HepG2 (cell line): ENCODE results near the gene KDM3B. TPM values are rescaled to one million over a fixed set of nuclear protein-coding genes. Genes with fewer than 3 reads are reported as not detected.

ENCODE experiments used
- CCDC6 ChIP-seq: sonication (generic); formaldehyde crosslinking; IDR thresholded peaks from 2 replicates; pipeline ENCODE4 v1.8.1; 2022; ENCODE audit warnings: mild to moderate bottlenecking, missing genetic modification reagents, moderate library complexity
- CTCF ChIP-seq: sonication (generic); formaldehyde crosslinking; IDR thresholded peaks from 2 replicates; pipeline ENCODE4 v1.5.0; 2020; ENCODE audit warnings: mild to moderate bottlenecking, missing genetic modification reagents, moderate library complexity
- ESRRA ChIP-seq: sonication (generic); formaldehyde crosslinking; IDR thresholded peaks from 2 replicates; pipeline ENCODE4 v1.5.1; 2020; ENCODE audit warnings: mild to moderate bottlenecking, low read depth, missing genetic modification reagents
- GATAD1 ChIP-seq: IDR thresholded peaks from 2 replicates; pipeline ENCODE4 v1.6.1; 2016; ENCODE audit warnings: missing genetic modification reagents, missing compliant biosample characterization
- HDAC6 ChIP-seq: fragments of 200-600 bp; sonication (generic); IDR thresholded peaks from 2 replicates; pipeline ENCODE4 v1.7.0; 2017; ENCODE audit warnings: mild to moderate bottlenecking, antibody characterized with exemption, low read length, low read depth
- HHEX ChIP-seq: IDR thresholded peaks from 2 replicates; pipeline ENCODE4 v1.6.1; 2016; ENCODE audit warnings: control low read depth
- HNRNPK ChIP-seq: fragments of 200-400 bp; formaldehyde crosslinking; IDR thresholded peaks from 2 replicates; pipeline ENCODE4 v1.6.1; 2018; ENCODE audit warnings: low read length, low read depth, moderate library complexity, mild to moderate bottlenecking; ENCODE audit not compliant: poor library complexity, severe bottlenecking
- HNRNPLL ChIP-seq: fragments of 200-400 bp; formaldehyde crosslinking; IDR thresholded peaks from 2 replicates; pipeline ENCODE4 v1.6.1; 2017; ENCODE audit warnings: mild to moderate bottlenecking, low read depth, low read length; ENCODE audit not compliant: poor library complexity, severe bottlenecking
- KDM3A ChIP-seq: IDR thresholded peaks from 2 replicates; pipeline ENCODE4 v1.6.1; 2018; ENCODE audit warnings: low read depth, missing compliant biosample characterization
- KDM5A ChIP-seq: fragments of 200-600 bp; sonication (generic); IDR thresholded peaks from 2 replicates; pipeline ENCODE4 v1.7.0; 2018; ENCODE audit warnings: antibody characterized with exemption, mild to moderate bottlenecking, low read length, borderline replicate concordance
- KLF6 ChIP-seq: IDR thresholded peaks from 2 replicates; pipeline ENCODE4 v1.8.0; 2016; ENCODE audit warnings: missing biosample characterization, missing genetic modification reagents
- MEIS2 ChIP-seq: sonication (generic); formaldehyde crosslinking; IDR thresholded peaks from 2 replicates; pipeline ENCODE4 v1.9.0; 2021; ENCODE audit warnings: mild to moderate bottlenecking, missing genetic modification reagents
- NR2F6 ChIP-seq, 2 experiments: IDR thresholded peaks; 2 replicates each; pipeline ENCODE4 v1.6.1; 2016; ENCODE audit warnings: antibody characterized with exemption in 1 of 2, mild to moderate bottlenecking in 1 of 2
- PAWR ChIP-seq: sonication (generic); formaldehyde crosslinking; IDR thresholded peaks from 2 replicates; pipeline ENCODE4 v1.4.0; 2020; ENCODE audit warnings: missing genetic modification reagents, mild to moderate bottlenecking, borderline replicate concordance
- RXRA ChIP-seq: sonication (generic); formaldehyde crosslinking; IDR thresholded peaks from 2 replicates; pipeline ENCODE4 v1.5.1; 2020; ENCODE audit warnings: missing genetic modification reagents
- SAFB2 ChIP-seq: sonication (generic); formaldehyde crosslinking; IDR thresholded peaks from 2 replicates; pipeline ENCODE4 v1.5.1; 2020; ENCODE audit warnings: missing genetic modification reagents, low read depth, mild to moderate bottlenecking, borderline replicate concordance
- SNAI1 ChIP-seq: sonication (generic); formaldehyde crosslinking; IDR thresholded peaks from 2 replicates; pipeline ENCODE4 v1.5.0; 2020; ENCODE audit warnings: mild to moderate bottlenecking, missing genetic modification reagents, borderline replicate concordance
- SRSF9 ChIP-seq: fragments of 200-400 bp; formaldehyde crosslinking; IDR thresholded peaks from 2 replicates; pipeline ENCODE4 v1.6.1; 2018; ENCODE audit warnings: borderline replicate concordance, mild to moderate bottlenecking, low read depth, low read length; ENCODE audit not compliant: insufficient read depth, poor library complexity, severe bottlenecking
- ZBTB34 ChIP-seq: sonication (generic); formaldehyde crosslinking; IDR thresholded peaks from 2 replicates; pipeline ENCODE4 v1.8.0; 2022; ENCODE audit warnings: mild to moderate bottlenecking, missing genetic modification reagents
- ZFP1 ChIP-seq: IDR thresholded peaks from 2 replicates; pipeline ENCODE4 v1.6.1; 2016
- ZFX ChIP-seq: sonication (generic); formaldehyde crosslinking; IDR thresholded peaks from 2 replicates; pipeline ENCODE4 v1.4.0; 2020; ENCODE audit warnings: mild to moderate bottlenecking, low read depth, missing genetic modification reagents, moderate library complexity
- ZNF619 ChIP-seq: sonication (generic); formaldehyde crosslinking; IDR thresholded peaks from 2 replicates; pipeline ENCODE4 v1.4.0; 2020; ENCODE audit warnings: mild to moderate bottlenecking, missing genetic modification reagents
- ZNF780A ChIP-seq: sonication (generic); formaldehyde crosslinking; IDR thresholded peaks from 2 replicates; pipeline ENCODE4 v1.8.0; 2022; ENCODE audit warnings: mild to moderate bottlenecking, missing genetic modification reagents, moderate library complexity
- ZSCAN9 ChIP-seq: IDR thresholded peaks from 2 replicates; pipeline ENCODE4 v1.6.1; 2016; ENCODE audit warnings: borderline replicate concordance
- polyA plus RNA-seq, 8 experiments: library from polyadenylated mRNA; depleted of rRNA in 3 of 8; stranded (reverse) in 7 of 8; unstranded in 1 of 8; fragments of >200 nt; fragmentation: Illumina TruSeq in 4 of 8; extraction: Trizol in 4 of 8; gene quantifications; 2 replicates each; pipeline versions ENCODE4 v1.2.1 to v1.2.3, GENCODE V29; 2011 to 2016; ENCODE audit warnings: low read depth in 4 of 8, missing spikeins in 1 of 8, mixed read lengths in 1 of 8; ENCODE audit not compliant: insufficient read depth in 1 of 8
- total RNA-seq, 5 experiments: library from RNA; depleted of rRNA; stranded (reverse); fragments of >200 nt; fragmentation: Illumina TruSeq; extraction: Trizol; gene quantifications; 2 replicates each; pipeline ENCODE4 v1.2.3, GENCODE V29; 2016; ENCODE audit warnings: low read depth in 1 of 5
- TF ChIP-seq, protein P1 (sequence below): IDR thresholded peaks from 2 replicates; pipeline ENCODE4 v1.6.1; 2012; ENCODE audit warnings: inconsistent platforms
- TF ChIP-seq, protein P2 (sequence below): sonication (generic); formaldehyde crosslinking; conservative IDR thresholded peaks from 2 replicates; pipeline ENCODE4 v1.4.0; 2020; ENCODE audit warnings: missing genetic modification reagents

The KDM3B gene
- total and polyA plus RNA-seq, 2 of the 13 experiments (the other 11 are each of a cell fraction or from before 2014, with no cell fraction given): 19.7 to 34.3 TPM

DNA sequence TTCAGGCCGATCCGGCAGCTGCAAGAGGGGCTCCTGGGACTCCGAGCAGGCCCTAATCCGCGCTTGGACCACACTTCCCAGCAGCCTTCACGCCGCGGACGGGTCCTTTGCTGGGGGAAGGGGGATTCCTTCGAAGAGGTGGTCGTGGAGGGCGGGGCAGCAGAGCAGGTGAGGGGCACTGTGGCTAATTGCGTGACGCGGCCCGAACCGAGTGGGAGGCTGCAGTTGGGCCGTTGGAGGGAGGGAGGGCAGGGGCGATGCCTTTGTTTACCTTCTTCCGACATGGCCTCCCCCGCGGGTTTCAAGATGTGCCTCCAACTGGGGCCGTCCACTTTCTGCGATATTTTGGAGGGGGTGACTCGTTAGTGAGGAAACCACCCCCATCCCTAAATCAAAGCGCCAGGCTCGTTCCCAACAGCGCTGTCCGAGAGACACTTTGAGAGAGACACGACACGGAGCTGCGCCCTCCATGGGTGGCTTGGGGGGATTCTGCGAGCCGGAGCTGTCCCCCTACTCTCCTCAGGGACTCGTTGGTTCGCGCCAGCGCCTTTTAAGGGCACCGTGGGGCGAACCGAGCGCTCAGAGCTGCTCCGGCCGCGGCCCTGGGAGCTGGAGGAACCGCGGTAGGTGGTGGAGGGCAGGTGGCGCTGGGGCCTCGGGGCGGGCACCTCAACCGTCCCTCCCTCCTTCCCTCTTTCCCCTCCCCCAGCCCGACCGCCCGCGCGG lies 14.6 kb upstream of the KDM3B start, which contains the start of gene FAM53C (continued):
- peak; percentile 45; the same call in 1 of the 2 replicates for TF ChIP-seq ESRRA (CRISPR knock-in tag)
- TF ChIP-seq, protein P1, sequence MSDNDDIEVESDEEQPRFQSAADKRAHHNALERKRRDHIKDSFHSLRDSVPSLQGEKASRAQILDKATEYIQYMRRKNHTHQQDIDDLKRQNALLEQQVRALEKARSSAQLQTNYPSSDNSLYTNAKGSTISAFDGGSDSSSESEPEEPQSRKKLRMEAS: peak; percentile 73
- peak; percentile 86 for TF ChIP-seq MEIS2 (CRISPR knock-in tag)
- TF ChIP-seq, protein P2, sequence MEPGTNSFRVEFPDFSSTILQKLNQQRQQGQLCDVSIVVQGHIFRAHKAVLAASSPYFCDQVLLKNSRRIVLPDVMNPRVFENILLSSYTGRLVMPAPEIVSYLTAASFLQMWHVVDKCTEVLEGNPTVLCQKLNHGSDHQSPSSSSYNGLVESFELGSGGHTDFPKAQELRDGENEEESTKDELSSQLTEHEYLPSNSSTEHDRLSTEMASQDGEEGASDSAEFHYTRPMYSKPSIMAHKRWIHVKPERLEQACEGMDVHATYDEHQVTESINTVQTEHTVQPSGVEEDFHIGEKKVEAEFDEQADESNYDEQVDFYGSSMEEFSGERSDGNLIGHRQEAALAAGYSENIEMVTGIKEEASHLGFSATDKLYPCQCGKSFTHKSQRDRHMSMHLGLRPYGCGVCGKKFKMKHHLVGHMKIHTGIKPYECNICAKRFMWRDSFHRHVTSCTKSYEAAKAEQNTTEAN (CRISPR knock-in tag): peak; percentile 79
- peak; percentile 68 for TF ChIP-seq ZBTB34 (CRISPR knock-in tag)
- TF ChIP-seq HHEX (CRISPR knock-in tag): no peak
- peak; percentile 22; the same call in 1 of the 2 replicates for TF ChIP-seq KDM5A
- TF ChIP-seq KLF6: peak; percentile 93
- 0 out of 2 replicates have a peak, but pooled peaks have one; percentile 73 for TF ChIP-seq ZNF780A
- no peak for TF ChIP-seq PAWR (CRISPR knock-in tag)
- TF ChIP-seq SRSF9: no peak
- TF ChIP-seq ZNF619 (CRISPR knock-in tag): no peak
- peak; percentile 98 for TF ChIP-seq HNRNPK
- TF ChIP-seq ZFP1 (CRISPR knock-in tag): peak; percentile 67
- peak; percentile 96 for TF ChIP-seq ZFX (CRISPR knock-in tag)
- TF ChIP-seq RXRA (CRISPR knock-in tag): peak; percentile 76
- TF ChIP-seq CTCF (CRISPR knock-in tag): peak; percentile 36
- TF ChIP-seq HDAC6: no peak
- TF ChIP-seq SNAI1 (CRISPR knock-in tag): peak; percentile 73
- peak; percentile 84; the same call in 1 of the 2 replicates for TF ChIP-seq KDM3A
- no peak; the same call in 1 of the 2 replicates for TF ChIP-seq CCDC6
- TF ChIP-seq NR2F6 (IDR thresholded peaks at IDR 0.05): no peak
- 0 out of 2 replicates have a peak, but pooled peaks have one; percentile 6 for TF ChIP-seq NR2F6 (CRISPR knock-in tag; IDR thresholded peaks at IDR 0.05)
- peak; percentile 67 for TF ChIP-seq GATAD1 (CRISPR knock-in tag)
- peak; percentile 97 for TF ChIP-seq ZSCAN9 (CRISPR knock-in tag)
- peak; percentile 58 for TF ChIP-seq HNRNPLL
- peak; percentile 5; the same call in 1 of the 2 replicates for TF ChIP-seq SAFB2 (CRISPR knock-in tag)
